Stimulated activated memory B cell treated with anti-CD40 and anti-IgM and Interleukin-4, amounts not matched to agents 10 μg/mL and 1 μg/mL and 100 μg/mL, for 72 hours (primary cell): ENCODE results near the gene CDKAL1.
"Not testable (repeated sequence)": the region's sequence is repeated elsewhere in the genome, so short reads cannot be mapped to it uniquely, and the experiment has no call there.

Source experiments
- ATAC-seq: fragments of 150-1000 bp; cut with Tn5 transposase; 2 replicates; pipeline ENCODE4 v1.10.0; 2021
- H3K27ac Mint-ChIP-seq: one replicate; pipeline ENCODE4 v1.8.0; 2022; ENCODE audit warnings: mild to moderate bottlenecking, mixed read lengths
- H3K27me3 Mint-ChIP-seq: one replicate; pipeline ENCODE4 v1.8.0; 2022; ENCODE audit warnings: mixed read lengths
- H3K36me3 Mint-ChIP-seq: one replicate; pipeline ENCODE4 v1.8.0; 2022; ENCODE audit warnings: mixed read lengths
- H3K4me1 Mint-ChIP-seq: one replicate; pipeline ENCODE4 v1.8.0; 2022; ENCODE audit warnings: mixed read lengths
- H3K4me3 Mint-ChIP-seq: one replicate; pipeline ENCODE4 v1.8.0; 2022; ENCODE audit warnings: mild to moderate bottlenecking, moderate library complexity, mixed read lengths
- H3K9me3 Mint-ChIP-seq: one replicate; pipeline ENCODE4 v1.8.0; 2022; ENCODE audit warnings: mixed read lengths

CDKAL1 gene

DNA sequence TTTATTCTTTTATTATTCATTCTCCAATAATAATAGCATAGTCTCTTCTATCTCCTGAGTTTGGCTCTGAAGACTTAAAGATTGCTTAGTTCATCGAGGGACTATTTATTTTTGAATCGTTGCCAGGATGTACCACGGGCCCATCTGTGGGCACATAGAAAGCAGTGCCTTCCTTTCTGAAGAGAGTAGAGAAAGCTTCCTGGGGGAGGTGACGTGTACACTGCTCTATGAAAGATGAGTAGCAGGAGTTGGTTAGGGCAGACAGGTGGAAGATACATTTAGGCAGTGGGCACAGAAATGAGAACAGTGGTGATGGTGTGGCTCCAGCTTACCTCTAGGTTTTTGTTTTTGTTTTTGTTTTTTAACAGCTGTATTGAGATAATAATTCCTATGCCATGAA, 98.4 kb downstream of the CDKAL1 start:
- no peaks in the 10 kb centered on the region for H3K27me3 Mint-ChIP-seq
- peaks cover 56% of the 10 kb centered on the region for H3K36me3 Mint-ChIP-seq
- H3K4me3 Mint-ChIP-seq: no peak overlapping the region
- no peak for ATAC-seq
- no peaks in the 10 kb centered on the region for H3K9me3 Mint-ChIP-seq
- H3K27ac Mint-ChIP-seq: no peak overlapping the region
- peaks cover 28% of the 10 kb centered on the region for H3K4me1 Mint-ChIP-seq

DNA sequence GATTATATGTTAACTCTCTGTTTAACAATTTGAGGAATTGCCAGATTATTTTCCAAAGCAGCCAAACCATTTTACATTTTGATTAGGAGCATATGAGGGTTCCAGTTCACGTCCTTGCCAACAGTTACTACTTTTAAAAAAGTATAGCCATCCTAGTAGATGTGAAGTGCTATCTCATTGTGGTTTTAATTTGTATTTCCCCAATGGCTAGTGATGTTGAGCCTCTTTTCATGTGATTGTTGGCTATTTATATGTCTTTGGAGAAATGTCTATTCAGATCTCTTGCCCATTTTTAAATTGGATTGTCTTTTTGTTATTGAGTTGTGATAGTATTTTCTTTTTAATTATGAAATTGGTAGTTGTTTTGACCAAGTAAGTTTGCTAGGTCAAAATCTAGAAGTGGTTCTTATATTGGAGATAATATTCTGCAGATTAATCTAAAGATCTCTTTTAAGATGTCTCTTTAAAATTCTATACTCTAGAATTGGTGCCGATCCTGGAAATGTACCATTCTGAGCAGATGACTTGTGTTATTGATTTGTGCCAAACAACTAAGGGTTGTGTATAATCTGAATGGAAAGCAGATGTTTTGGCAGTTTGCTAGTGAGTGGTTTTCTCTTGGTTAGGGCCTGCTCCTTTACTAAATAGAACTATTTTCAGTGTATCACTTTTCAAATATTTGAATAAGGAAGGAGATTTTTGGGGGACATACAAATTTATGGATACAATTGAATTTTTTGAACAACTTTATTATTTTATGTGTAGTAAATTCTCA, 99.5 kb downstream of the CDKAL1 start:
- H3K4me1 Mint-ChIP-seq: peaks cover 27% of the 10 kb centered on the region
- H3K9me3 Mint-ChIP-seq: no peaks in the 10 kb centered on the region
- no peak overlapping the region for H3K4me3 Mint-ChIP-seq
- H3K27me3 Mint-ChIP-seq: no peaks in the 10 kb centered on the region
- no peak for ATAC-seq
- H3K27ac Mint-ChIP-seq: no peak overlapping the region
- H3K36me3 Mint-ChIP-seq: peaks cover 54% of the 10 kb centered on the region

DNA sequence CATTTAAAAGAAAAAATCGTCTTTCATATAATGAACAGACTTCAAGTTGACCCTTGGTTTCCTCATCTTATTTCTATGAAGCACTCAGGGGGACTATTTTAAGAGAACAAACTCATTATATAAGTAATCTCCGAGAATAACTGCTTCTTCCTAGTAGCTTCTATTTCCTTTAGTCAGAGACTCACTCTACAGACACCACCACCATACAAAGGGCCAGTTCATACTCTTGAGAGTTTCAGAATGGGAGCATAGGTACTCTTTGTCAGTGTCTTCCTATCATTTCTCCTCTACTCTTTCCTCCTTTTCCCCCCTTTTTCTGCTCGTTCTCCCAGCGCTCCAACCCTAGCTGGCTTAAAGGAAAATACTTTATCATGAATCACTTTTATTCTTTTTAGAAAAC, 104.9 kb downstream of the CDKAL1 start:
- Mint-ChIP-seq H3K36me3 (peaks cover 50% of the 10 kb centered on the region), H3K4me3 (no peak overlapping the region), H3K27me3 (no peaks in the 10 kb centered on the region)

DNA sequence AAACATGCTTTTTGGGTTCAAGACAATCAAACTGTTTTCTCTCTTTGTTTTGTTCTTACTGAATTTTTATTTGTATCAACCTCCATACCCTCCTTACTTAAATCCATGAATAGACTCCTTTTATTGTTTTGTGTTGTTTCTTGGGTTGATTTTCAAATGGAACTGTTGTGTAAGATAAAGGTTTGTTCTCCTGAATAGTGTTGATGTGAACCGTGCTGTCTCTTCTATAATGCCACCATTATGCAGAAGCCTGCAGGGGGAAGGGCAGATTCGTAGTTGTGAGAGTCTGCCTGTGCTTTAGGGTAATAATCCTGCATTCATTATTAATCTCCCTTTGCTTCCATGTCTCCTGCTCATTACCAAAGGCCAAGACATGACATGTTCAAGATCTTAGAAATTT, 105.9 kb downstream of the CDKAL1 start:
- H3K4me1 Mint-ChIP-seq: no peaks in the 10 kb centered on the region
- no peaks in the 10 kb centered on the region for H3K9me3 Mint-ChIP-seq
- ATAC-seq: no peak
- H3K27ac Mint-ChIP-seq: no peak overlapping the region
- H3K36me3 Mint-ChIP-seq: peaks cover 44% of the 10 kb centered on the region
- H3K4me3 Mint-ChIP-seq: no peak overlapping the region
- H3K27me3 Mint-ChIP-seq: no peaks in the 10 kb centered on the region

More for the DNA sequence above, 104.9 kb downstream of the CDKAL1 start:
- H3K9me3 Mint-ChIP-seq: no peaks in the 10 kb centered on the region
- no peaks in the 10 kb centered on the region for H3K4me1 Mint-ChIP-seq
- no peak for ATAC-seq
- no peak overlapping the region for H3K27ac Mint-ChIP-seq

DNA sequence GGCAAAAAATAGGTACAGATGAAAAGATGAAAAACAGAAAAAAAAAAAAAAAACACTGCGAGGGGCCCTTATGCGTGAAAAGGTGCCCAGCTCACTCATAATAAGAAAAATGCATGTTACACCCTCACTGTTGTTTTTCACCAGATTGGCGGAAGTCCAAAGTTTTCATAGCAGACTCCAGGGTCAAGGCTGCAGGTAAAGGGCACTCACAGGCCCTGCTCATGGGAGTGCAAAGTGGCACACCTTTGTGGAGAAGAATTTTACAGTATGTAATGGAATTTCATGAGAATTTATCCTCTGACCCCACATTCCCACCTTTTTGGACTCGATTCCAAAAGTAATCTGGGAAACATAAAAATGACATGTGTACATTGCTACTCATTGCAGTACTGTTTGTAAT, 108.2 kb downstream of the CDKAL1 start:
- Mint-ChIP-seq H3K36me3 (peaks cover 33% of the 10 kb centered on the region), H3K9me3 (no peaks in the 10 kb centered on the region), H3K27me3 (no peaks in the 10 kb centered on the region), H3K27ac (no peak overlapping the region), H3K4me3 (no peak overlapping the region), H3K4me1 (no peaks in the 10 kb centered on the region)
- no peak for ATAC-seq

DNA sequence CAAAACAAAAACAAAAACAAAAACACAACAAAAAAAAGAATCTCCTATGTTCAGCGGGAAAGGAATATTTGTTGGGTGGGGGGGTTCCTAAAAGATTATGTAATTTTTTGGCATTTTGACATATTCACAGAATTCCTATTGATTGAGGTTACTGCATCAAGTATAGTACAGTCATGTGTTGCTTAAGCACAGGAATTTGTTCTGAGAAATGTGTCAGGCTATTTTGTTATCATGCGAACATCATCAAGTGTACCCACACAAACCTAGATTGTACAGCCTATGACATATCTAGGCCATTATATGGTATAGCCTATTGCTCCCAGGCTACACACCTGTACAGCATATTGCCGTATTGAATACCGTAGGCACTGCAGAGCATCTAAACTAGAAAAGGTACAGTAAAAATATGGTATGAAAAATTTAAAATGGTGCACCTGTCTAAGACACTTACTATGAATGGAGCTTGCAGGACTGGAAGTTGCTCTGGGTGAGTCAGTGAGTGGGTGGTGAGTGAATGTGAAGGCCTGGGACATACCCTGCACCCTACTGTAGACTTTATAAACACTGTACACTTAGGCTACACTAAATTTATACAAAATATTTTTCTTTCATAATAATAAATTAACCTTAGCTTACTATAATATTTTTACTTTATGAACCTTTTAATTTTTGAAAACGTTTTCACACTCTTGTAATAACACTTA, 110.6 kb downstream of the CDKAL1 start:
- no peak overlapping the region for H3K4me3 Mint-ChIP-seq
- no peaks in the 10 kb centered on the region for H3K4me1 Mint-ChIP-seq
- H3K36me3 Mint-ChIP-seq: peaks cover 28% of the 10 kb centered on the region
- no peak overlapping the region for H3K27ac Mint-ChIP-seq
- H3K27me3 Mint-ChIP-seq: no peaks in the 10 kb centered on the region
- no peak for ATAC-seq
- peaks cover 3% of the 10 kb centered on the region for H3K9me3 Mint-ChIP-seq

DNA sequence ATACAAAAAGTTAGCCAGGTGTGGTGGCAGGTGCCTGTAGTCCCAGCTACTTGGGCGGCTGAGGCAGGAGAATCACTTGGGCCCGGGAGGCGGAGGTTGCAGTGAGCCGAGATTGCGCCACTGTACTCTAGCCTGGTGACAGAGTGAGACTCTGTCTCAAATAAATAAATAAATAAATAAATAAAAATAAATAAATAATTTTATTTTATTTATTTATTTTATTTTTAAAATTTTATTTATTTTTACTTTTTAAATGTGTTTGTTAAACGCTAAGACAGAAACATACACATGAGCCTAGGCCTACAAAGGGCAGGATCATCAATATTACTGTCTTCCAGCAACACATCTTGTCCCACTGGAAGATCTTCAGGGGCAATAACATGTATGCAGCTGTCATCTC, 111.3 kb downstream of the CDKAL1 start:
- not testable (repeated sequence) for H3K27me3 Mint-ChIP-seq, H3K9me3 Mint-ChIP-seq, H3K27ac Mint-ChIP-seq, ATAC-seq, H3K4me3 Mint-ChIP-seq, H3K4me1 Mint-ChIP-seq
- peaks cover 30% of the 10 kb centered on the region for H3K36me3 Mint-ChIP-seq

DNA sequence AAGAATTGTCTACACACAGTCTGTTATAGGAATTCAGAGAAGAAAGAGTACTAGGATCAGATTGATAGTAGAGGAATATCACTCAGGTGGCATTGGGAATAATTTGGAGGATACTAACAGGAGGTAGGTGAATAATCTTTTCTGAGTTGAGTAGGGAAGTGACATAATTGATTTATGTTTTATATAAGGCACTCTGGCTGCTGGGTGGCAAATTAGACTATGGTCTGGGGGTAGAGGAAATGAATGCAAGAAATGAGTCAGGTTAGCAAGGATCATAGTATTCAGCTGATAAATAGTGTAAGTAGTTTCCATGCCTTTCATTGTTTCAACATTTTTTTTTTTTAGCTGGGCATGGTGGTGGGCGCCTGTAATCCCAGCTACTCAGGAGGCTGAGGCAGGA, 113.3 kb downstream of the CDKAL1 start:
- peaks cover 3% of the 10 kb centered on the region for H3K9me3 Mint-ChIP-seq
- H3K27ac Mint-ChIP-seq: no peak overlapping the region
- H3K27me3 Mint-ChIP-seq: no peaks in the 10 kb centered on the region
- H3K4me3 Mint-ChIP-seq: no peak overlapping the region
- peaks cover 10% of the 10 kb centered on the region for H3K4me1 Mint-ChIP-seq
- no peak for ATAC-seq
- H3K36me3 Mint-ChIP-seq: peaks cover 37% of the 10 kb centered on the region

DNA sequence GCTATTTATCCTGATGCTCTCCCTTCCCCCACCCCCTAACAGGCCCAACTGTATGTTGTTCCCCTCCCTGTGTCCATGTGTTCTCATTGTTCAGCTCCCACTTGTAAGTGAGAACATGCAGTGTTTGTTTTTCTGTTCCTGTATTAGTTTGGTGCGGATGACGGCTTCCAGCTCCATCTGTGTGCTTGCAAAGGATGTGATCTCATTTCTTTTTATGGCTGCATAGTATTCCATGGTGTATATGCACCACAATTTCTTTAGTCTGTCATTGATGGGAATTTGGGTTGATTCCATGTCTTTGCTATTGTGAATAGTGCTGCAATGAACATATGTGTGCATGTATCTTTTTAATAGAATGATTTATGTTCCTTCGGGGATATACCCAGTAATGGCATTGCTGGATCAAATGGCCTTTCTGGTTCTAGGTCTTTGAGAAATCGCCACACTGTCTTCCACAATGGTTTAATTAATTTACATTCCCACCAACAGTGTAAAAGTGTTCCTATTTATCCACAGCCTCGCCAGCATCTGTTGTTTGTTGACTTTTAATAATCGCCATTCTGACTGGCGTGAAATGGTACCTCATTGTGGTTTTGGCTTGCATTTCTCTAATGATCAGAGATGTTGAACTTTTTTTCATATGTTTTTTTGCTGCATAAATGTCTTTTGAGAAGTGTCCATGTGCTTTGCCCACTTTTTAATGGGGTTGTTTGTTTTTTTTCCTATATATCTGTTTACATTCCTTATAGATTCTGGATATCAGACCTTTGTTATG, 115.6 kb downstream of the CDKAL1 start:
- not testable (repeated sequence) for ATAC-seq, H3K27me3 Mint-ChIP-seq, H3K4me3 Mint-ChIP-seq, H3K9me3 Mint-ChIP-seq, H3K4me1 Mint-ChIP-seq, H3K27ac Mint-ChIP-seq
- H3K36me3 Mint-ChIP-seq: peaks cover 51% of the 10 kb centered on the region

DNA sequence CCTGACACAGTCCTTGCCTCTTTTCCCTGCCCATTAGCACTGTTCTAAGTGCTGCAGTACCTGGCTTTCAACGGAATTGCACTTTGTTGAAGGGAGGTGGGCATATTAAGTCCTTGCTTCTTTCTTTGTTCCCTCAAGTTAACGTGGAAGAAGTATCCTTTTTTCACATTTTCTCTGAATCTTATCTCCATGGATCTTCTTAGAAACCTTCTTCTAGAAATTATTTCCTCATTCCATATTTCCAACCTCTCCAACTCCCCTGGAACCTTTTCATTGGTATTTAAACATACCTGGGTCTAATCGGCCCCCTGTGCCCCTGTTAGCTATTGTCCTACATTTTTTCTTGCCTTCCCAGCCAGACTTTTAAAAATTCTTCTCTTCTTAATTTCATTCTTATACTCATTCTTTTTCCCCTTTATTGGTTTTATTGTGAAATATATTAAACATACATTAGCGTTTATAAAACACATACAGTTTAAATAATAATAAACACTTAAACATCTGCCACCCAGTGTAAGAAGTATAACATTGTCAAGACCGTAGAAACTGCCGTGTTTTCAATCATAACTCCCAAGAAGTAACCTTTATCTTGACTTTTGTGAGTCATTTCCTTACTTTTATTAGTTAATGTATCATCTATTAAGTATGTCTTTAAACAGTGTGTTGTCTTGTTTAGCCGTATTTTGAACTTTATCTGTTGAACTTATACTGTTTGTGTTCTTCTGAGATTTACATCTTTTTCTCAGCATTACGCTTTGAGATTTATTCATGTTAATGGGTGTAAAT, 118.2 kb downstream of the CDKAL1 start:
- ATAC-seq: no peak
- H3K4me3 Mint-ChIP-seq: no peak overlapping the region
- H3K36me3 Mint-ChIP-seq: peaks cover 65% of the 10 kb centered on the region
- no peak overlapping the region for H3K27ac Mint-ChIP-seq
- peaks cover 3% of the 10 kb centered on the region for H3K9me3 Mint-ChIP-seq
- H3K27me3 Mint-ChIP-seq: no peaks in the 10 kb centered on the region
- H3K4me1 Mint-ChIP-seq: peaks cover 15% of the 10 kb centered on the region

DNA sequence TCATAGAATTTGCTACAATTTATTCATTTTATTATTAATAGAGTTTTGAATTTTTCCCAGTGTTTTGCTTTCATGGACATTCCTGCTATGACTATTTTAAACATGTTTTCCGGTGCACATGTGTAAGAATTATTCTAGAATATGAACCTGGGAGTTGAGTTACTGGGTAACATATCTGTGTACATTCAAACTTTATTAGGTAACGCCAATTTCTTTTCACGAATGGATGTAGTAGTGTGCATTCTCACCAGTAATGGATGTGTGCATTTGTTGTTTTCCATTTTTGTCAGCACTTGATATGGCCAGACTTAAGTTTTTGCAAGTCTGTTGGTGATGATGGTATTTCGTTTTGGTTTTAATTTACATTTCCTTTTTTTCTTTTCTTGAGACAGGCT, 118.8 kb downstream of the CDKAL1 start:
- H3K4me1 Mint-ChIP-seq: peaks cover 16% of the 10 kb centered on the region
- H3K27ac Mint-ChIP-seq: no peak overlapping the region
- peaks cover 3% of the 10 kb centered on the region for H3K9me3 Mint-ChIP-seq
- peaks cover 65% of the 10 kb centered on the region for H3K36me3 Mint-ChIP-seq
- H3K27me3 Mint-ChIP-seq: no peaks in the 10 kb centered on the region
- no peak for ATAC-seq
- H3K4me3 Mint-ChIP-seq: no peak overlapping the region

DNA sequence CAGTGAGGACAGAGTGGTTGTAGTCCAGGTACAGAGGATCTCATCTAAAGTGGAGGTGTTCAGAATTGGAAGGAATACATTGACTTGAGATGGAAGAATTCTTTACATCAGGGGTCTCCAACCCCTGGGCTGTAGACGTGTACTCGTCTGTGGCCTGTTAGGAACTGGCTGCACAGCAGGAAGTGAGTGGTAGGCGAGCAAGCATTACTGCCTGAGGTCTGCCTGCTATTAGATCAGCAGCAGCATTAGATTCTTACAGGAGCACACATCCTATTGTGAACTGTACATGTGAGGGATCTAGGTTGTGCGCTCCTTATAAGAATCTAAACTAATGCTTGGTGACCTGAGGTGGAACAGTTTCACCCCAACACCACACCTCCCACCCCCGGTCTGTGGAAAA, 121.1 kb downstream of the CDKAL1 start:
- Mint-ChIP-seq H3K4me3 (no peak overlapping the region), H3K27me3 (no peaks in the 10 kb centered on the region), H3K27ac (no peak overlapping the region), H3K4me1 (peaks cover 27% of the 10 kb centered on the region), H3K9me3 (peaks cover 5% of the 10 kb centered on the region), H3K36me3 (peaks cover 66% of the 10 kb centered on the region)
- ATAC-seq: no peak

DNA sequence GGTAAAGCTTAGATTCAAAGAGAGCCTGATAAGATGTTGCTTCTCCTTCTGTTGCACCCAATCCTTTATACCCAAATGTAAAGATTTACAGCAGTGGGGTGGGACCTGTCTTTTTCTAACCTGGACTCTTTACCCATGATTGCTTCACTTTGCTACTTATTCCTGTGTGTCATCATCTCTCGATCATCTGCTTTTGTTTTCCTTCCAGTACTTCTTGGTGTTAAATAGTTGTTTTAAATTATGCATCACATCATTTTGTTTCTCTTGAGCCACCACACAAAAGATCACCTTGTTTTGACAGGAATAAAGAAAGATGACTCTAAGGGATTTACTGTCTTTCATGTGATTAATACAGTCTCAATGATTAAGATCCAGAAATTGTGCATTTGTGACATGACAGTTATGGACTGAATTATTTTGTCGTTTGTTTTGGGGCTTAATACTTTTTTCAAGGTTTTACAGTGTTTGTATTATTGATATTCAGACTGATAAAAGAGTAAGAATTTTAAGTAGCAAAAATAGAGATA, 123.1 kb downstream of the CDKAL1 start:
- H3K36me3 Mint-ChIP-seq: peaks cover 49% of the 10 kb centered on the region
- no peak for ATAC-seq

DNA sequence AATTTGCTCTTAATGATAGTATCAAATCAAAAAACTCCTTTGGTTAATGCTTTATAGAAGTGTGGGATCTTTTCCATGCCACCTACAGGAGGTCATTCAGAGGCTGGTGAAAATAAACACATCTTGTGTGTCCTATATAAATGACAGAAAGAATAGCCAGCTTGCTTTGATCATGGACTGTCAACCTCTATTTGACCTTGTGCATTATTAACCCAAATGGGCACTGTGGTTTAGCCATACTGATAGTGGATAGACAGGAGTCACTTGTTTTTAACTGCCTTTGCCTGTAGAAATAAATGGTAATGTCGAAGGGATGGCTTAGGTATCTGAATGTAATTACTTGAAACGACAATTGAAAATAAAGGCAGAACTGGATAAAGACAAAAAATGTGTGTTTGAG, 123.8 kb downstream of the CDKAL1 start:
- H3K4me1 Mint-ChIP-seq: peaks cover 26% of the 10 kb centered on the region
- H3K9me3 Mint-ChIP-seq: peaks cover 5% of the 10 kb centered on the region
- H3K4me3 Mint-ChIP-seq: no peak overlapping the region
- H3K27ac Mint-ChIP-seq: no peak overlapping the region
- peaks cover 49% of the 10 kb centered on the region for H3K36me3 Mint-ChIP-seq
- no peaks in the 10 kb centered on the region for H3K27me3 Mint-ChIP-seq
- no peak for ATAC-seq

More for the DNA sequence above, 123.1 kb downstream of the CDKAL1 start:
- Mint-ChIP-seq H3K9me3 (peaks cover 5% of the 10 kb centered on the region), H3K27ac (no peak overlapping the region), H3K4me3 (no peak overlapping the region), H3K4me1 (peaks cover 26% of the 10 kb centered on the region), H3K27me3 (no peaks in the 10 kb centered on the region)

DNA sequence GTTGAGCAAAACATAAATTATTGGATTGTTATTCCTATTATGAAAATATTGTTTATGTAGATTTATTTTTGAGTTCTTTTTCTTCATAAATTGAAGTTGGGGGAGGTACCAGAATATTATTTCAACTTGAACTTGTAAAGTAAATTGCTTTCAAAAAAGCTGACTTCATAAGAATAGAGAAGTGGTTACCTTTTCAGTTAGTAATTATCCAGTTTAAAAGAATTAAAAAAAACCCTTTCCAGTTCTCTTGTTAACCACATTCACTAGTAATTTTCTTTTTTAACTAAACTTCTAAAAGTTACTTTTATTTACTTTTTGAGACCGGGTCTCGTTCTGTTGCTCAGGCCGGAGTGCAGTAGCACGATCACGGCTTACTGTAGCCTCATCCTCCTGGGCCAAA, 124.3 kb downstream of the CDKAL1 start:
- no peak overlapping the region for H3K27ac Mint-ChIP-seq

More for the DNA sequence above, 124.3 kb downstream of the CDKAL1 start:
- H3K27me3 Mint-ChIP-seq: no peaks in the 10 kb centered on the region
- ATAC-seq: no peak
- peaks cover 26% of the 10 kb centered on the region for H3K4me1 Mint-ChIP-seq
- peaks cover 5% of the 10 kb centered on the region for H3K9me3 Mint-ChIP-seq
- no peak overlapping the region for H3K4me3 Mint-ChIP-seq
- H3K36me3 Mint-ChIP-seq: peaks cover 46% of the 10 kb centered on the region
